A549 treated with GW870086 at 1 μM for 4 hours (cell line): Measurements from ENCODE around the gene QPRT. TPM values are rescaled to one million over a fixed set of nuclear protein-coding genes. Genes with fewer than 3 reads are reported as not detected.

Experiments
- total RNA-seq: library from RNA; stranded (reverse); fragments of 200-300 nt; extraction: Qiagen RNA extraction; gene quantifications from 5 replicates; pipeline ENCODE4 v1.2.3, GENCODE V29; 2022; ENCODE audit warnings: low read depth

QPRT gene
- 0.56 to 1.4 TPM (median 0.76 TPM) in 5 replicates for total RNA-seq

DNA sequence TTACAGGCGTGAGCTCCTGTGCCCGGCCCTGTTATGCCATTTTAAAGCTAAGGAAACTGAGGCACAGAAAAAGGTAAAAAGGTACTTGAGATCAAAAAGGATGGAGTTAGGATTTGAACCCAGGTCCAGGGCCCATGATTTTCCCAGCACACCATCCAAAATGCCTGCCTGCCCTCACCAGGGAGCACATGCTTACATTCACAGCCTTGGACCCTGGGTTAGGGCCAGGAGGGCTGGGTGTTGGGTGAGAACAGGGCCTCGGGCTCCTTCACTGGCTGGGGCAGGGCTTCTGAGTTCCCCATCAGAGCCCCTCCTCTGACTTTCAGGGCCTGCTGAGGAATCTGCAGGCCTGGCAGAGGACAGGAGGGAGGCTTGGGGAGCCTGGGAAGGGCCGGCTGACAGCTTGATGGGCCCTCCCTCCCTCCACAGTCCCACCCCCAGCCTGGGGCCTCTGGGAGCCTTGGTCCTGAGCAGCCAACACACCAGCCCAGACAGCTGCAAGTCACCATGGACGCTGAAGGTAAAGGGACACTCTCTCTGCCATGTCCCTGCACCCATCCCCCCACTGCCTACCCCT, at the start of gene QPRT:
QPRT (plus strand) TSS at position 490 of the 577 bp plus-strand sequence; CDS start at position 508, 18 bp downstream.

DNA sequence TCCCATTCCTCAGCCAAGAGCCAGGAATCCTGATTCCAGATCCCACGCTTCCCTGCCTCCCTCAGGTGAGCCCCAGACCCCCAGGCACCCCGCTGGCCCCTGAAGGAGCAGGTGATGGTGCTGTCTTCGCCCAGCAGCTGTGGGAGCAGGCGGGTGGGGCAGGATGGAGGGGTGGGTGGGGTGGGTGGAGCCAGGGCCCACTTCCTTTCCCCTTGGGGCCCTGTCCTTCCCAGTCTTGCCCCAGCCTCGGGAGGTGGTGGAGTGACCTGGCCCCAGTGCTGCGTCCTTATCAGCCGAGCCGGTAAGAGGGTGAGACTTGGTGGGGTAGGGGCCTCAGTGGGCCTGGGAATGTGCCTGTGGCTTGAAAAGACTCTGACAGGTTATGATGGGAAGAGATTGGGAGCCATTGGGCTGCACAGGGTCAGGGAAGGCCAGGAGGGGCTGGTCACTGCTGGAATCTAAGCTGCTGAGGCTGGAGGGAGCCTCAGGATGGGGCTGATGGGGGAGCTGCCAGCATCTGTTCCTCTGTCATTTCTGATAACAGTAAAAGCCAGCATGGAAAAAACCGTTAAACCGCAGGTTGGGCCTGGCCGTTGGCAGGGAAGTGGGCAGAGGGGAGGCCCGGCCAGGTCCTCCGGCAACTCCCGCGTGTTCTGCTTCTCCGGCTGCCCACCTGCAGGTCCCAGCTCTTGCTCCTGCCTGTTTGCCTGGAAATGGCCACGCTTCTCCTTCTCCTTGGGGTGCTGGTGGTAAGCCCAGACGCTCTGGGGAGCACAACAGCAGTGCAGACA, 15.8 kb upstream of the QPRT start, which contains the start of gene SPN:
SPN (plus strand) TSS at position 232 of the 791 bp plus-strand sequence; CDS start at position 714, 482 bp downstream.

DNA sequence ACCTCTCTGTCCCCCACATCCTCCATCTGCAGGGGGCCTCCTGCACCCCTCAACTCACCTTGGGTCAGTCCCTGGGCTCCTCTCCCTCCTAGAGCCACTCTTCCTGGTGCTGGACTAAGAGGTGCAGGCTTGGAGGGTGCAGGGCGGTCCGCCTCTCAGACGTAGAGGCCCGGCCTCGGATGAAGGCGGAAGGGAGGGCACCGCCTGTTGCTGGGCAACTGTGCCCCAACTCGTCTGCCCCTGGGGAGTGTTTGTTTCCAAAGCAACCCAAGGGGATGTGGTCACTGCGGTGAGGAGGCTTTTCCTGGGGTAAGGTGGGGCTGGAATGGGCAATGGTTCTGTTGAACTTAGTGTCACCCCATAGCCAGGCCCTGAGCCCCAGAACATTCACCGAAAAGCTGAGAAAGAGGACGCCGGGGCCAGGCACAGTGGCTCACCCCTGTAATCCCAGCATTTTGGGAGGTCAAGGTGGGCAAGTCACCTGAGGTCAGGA, 66.9 kb downstream of the QPRT start, which contains the start of gene C16orf54:
C16orf54 (minus strand) TSS at position 138 of the 493 bp plus-strand sequence. CDS start 1,039 bp downstream, outside the sequence.

Other genes starting within 250 kb of the QPRT start
- 6.6 to 31.3 TPM (median 28.9 TPM) in 5 replicates for gene BOLA2, start 224.8 kb upstream of the QPRT start, total RNA-seq
- 75.9 to 85.7 TPM (median 82.7 TPM) in 5 replicates for gene SLX1B, start 224.6 kb upstream of the QPRT start, total RNA-seq
- 27.0 to 41.4 TPM (median 31.2 TPM) in 5 replicates for gene SULT1A4, start 219.3 kb upstream of the QPRT start, total RNA-seq
- 25.4 to 37.7 TPM (median 31.8 TPM) in 5 replicates for gene NPIPB12, start 172.8 kb upstream of the QPRT start, total RNA-seq
- not detected in 5 replicates for gene SPN, start 15.9 kb upstream of the QPRT start, total RNA-seq
- not detected in 5 replicates for gene C16orf54, start 66.8 kb downstream of the QPRT start, total RNA-seq
- gene ZG16, start 99.1 kb downstream of the QPRT start, total RNA-seq: not detected in 5 replicates
- 78.8 to 94.4 TPM (median 85.8 TPM) in 5 replicates for gene KIF22, start 111.6 kb downstream of the QPRT start, total RNA-seq
- 131 to 168 TPM (median 160 TPM) in 5 replicates for gene MAZ, start 127.3 kb downstream of the QPRT start, total RNA-seq
- 0.18 to 0.44 TPM (median 0.31 TPM) in 5 replicates for gene PRRT2, start 133.0 kb downstream of the QPRT start, total RNA-seq
- 36.8 to 45.5 TPM (median 40.2 TPM) in 5 replicates for gene PAGR1, start 137.0 kb downstream of the QPRT start, total RNA-seq
- 123 to 143 TPM (median 140 TPM) in 5 replicates for gene MVP, start 141.3 kb downstream of the QPRT start, total RNA-seq
- gene CDIPT, start 184.0 kb downstream of the QPRT start, total RNA-seq: 63.2 to 92.0 TPM (median 89.5 TPM) in 5 replicates
- 17.0 to 21.8 TPM (median 20.7 TPM) in 5 replicates for gene SEZ6L2, start 220.4 kb downstream of the QPRT start, total RNA-seq
- 15.9 to 27.5 TPM (median 23.8 TPM) in 5 replicates for gene ASPHD1, start 221.3 kb downstream of the QPRT start, total RNA-seq
- 12.0 to 15.6 TPM (median 15.4 TPM) in 5 replicates for gene KCTD13, start 247.0 kb downstream of the QPRT start, total RNA-seq